HG02840 (cell line): ENCODE results near the gene MRPL51.
"Not testable (repeated sequence)": the region's sequence is repeated elsewhere in the genome, so short reads cannot be mapped to it uniquely, and the experiment has no call there.

ENCODE experiments used
- ATAC-seq: cut with Tn5 transposase; IDR thresholded peaks from one replicate; pipeline ENCODE4 v1.9.1; 2021; ENCODE audit warnings: mild to moderate bottlenecking, moderate library complexity, moderate number of reproducible peaks; ENCODE audit not compliant: unreplicated experiment, low FRiP score

The MRPL51 gene

DNA sequence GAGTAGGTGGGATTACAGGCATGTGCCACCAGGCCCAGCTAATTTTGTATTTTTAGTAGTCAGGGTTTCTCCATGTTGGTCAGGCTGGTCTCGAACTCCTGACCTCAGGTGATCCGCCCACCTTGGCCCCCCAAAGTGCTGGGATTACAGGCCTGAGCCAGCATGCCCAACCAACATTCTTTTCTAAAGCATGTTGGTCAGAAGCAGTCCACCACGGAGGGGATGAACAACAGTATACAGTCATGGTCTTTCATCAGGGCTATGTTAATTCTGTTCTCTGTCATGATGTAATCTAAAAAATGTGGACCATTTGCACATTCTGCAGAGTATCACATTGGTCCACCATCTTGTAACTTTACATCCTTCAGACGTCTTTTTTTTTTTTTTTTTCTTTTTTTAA is 3.6 kb downstream of the MRPL51 start:
- ATAC-seq, result no peak

DNA sequence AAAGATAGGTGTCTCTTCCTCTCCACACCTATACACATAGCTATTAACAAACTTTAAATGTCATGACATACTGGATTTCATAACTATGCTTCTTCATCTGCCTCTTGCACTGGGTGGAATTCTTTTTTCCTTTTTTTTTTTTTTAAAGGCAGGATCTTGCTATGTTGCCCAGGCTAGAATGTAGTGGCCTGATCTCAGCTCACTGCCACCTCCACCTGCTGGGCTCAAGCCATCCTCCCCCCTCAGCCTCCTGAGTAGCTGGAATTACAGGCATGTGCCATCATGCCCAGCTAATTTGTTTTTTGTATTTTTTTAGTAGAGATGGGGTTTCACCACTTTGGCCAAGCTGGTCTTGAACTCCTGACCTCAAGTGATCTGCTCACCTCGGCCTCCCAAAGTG is 4.8 kb downstream of the MRPL51 start:
- no peak for ATAC-seq

DNA sequence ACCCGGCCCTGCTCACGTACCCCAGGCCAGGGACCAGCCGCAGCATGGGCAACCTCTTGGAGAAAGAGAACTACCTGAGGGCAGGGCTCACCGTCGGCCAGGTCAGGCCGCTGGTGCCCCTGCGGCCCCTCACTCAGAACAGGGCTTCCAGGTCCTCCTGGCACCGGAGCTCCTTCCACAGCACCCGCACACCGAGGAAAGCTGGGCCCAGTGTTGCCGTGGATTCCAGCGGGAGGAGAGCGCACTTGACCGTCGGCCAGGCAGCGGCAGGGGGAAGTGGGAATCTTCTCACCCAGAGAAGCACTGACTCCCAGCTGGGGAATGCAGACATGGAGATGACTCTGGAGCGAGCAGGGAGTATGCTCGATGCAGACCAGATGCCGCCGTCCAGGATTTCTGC is 14.6 kb downstream of the MRPL51 start:
- ATAC-seq, result no peak

DNA sequence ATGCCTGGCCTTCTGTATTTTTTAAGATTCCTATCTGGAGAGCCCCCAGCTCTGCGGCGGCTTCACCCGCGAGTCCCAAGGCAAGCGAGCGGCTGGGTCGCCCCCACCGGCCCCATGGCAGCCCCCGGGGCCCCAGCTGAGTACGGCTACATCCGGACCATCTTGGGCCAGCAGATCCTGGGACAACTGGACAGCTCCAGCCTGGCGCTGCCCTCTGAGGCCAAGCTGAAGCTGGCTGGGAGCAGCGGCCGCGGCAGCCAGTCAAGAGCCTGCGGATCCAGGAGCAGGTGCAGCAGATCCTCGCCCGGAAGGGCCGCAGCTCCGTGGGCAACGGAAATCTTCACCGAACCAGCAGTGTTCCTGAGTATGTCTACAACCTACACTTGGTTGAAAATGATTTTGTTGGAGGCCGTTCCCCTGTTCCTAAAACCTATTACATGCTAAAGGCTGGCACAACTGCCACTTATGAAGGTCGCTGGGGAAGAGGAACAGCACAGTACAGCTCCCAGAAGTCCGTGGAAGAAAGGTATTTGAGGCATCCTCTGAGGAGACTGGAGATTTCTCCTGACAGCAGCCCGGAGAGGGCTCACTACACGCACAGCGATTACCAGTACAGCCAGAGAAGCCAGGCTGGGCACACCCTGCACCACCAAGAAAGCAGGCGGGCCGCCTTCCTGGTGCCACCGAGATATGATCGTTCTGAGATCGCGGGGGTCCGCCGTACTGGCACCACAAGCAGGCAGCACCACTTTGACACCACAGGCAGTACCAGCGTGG is 15.3 kb downstream of the MRPL51 start:
- ATAC-seq, result not testable (repeated sequence)

DNA sequence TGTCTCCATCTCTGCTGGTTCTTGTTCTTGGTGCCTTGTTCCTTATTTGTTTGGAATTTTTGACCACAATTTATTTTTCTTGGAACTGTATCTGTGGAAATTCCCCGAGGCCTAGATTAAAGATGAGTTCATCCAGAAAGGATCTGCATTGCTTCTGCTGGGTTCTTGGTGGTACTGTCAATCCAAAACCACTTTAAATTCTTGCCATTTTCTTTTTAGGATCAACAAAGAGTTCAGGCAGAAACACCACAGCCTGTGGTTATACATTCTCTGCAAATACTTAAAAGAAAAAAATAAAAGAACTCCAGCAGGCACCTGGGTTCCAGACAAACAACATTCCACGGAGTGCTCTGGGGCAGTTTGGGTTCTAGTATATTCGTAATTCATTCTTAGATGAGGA is 16.6 kb downstream of the MRPL51 start:
- no peak for ATAC-seq

DNA sequence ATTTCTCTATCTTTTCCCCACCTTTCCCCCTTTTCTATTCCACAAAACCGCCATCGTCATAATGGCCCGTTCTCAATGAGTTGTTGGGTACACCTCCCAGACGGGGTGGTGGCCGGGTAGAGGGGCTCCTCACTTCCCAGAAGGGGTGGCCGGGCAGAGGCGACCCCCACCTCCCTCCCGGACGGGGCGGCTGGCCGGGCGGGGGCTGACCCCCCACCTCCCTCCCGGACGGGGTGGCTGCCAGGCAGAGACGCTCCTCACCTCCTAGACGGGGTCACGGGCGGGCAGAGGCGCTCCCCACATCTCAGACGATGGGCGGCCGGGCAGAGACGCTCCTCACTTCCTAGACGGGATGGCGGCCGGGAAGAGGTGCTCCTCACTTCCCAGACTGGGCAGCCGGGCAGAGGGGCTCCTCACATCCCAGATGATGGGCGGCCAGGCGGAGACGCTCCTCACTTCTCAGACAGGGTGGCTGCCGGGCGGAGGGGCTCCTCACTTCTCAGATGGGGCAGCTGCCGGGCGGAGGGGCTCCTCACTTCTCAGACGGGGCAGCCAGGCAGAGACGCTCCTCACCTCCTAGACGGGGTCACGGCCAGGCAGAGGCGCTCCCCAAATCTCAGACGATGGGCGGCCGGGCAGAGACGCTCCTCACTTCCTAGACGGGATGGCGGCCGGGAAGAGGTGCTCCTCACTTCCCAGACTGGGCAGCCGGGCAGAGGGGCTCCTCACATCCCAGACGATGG is 17.7 kb downstream of the MRPL51 start:
- ATAC-seq, result not testable (repeated sequence)

DNA sequence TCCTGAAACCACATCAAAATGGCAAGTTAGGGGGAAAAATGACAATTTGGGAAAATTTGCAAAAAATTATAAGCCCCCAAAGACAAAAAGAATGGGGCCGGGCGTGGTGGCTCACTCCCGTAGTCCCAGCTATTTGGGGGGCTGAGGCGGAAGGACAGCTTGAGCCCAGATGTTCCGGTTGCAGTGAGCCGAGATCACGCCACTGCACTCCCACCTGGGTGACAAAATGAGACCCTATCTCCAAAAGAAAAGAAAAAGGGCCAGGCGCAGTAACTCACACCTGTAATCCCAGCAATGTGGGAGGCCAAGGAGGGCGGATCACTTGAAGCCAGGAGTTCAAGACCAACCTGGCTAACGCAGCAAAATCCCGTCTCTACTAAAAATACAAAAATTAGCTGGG is 20.6 kb downstream of the MRPL51 start:
- ATAC-seq, result no peak

DNA sequence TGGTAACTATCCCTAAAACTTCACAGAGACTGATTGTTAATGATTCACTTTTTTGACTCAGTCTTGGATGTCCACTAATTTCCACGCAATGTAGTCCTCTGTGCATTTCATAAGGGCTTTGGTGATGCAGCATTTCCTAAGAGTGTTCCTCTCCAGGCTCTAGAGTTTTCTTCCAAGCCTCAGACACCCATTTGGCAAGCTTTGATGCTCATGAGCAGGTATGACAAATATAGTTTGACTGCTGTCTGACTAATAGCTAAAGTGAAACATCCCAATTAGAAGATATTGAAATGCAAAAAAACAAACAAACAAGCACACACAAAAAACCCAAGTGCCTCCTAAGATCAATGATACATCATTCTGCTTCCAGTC is 21.1 kb downstream of the MRPL51 start:
- ATAC-seq, result no peak

DNA sequence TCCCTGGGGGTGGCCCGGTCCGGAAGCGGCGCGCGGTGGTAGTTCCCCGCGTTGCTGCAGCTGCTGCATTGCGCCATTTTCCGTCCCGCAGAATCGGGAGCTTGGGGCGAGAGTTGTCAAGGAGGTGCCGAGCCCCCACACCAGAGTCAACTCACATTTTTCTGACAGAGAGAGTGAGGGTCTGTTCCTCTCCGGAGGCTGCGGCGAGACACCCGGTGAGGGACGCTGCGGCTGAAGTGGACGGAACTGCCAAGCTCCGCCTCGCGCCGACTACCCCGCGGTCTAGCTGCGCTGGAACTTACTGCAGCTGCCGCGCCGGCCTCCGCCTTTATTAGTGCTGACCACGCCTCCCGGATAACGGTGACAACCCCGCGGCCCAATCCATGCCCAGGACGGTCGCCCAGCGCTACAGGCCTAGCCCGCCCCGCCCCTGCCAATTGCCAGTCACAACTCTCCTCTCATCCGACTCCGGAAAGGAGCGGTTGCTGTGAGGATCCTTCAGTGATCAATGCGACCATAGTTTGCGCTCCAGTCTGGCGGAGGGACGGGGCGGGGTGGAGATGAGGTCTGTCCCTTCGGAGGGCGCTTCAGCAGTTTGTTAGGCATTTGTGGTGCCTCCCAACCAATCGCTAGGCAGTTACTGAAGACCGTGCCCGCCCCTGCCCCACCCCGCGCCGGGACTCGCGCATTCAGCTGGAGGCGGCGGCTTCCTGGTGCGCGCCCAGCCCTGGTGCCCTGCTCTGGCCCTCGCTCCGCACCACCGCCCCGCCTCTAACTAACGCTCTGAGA is 22.5 kb downstream of the MRPL51 start, which contains the start of gene VAMP1:
TSS of gene VAMP1 (minus strand) at position 303 of the 789 bp plus-strand sequence. CDS start at position 157, 146 bp downstream.
- ATAC-seq, result peak; percentile 82

DNA sequence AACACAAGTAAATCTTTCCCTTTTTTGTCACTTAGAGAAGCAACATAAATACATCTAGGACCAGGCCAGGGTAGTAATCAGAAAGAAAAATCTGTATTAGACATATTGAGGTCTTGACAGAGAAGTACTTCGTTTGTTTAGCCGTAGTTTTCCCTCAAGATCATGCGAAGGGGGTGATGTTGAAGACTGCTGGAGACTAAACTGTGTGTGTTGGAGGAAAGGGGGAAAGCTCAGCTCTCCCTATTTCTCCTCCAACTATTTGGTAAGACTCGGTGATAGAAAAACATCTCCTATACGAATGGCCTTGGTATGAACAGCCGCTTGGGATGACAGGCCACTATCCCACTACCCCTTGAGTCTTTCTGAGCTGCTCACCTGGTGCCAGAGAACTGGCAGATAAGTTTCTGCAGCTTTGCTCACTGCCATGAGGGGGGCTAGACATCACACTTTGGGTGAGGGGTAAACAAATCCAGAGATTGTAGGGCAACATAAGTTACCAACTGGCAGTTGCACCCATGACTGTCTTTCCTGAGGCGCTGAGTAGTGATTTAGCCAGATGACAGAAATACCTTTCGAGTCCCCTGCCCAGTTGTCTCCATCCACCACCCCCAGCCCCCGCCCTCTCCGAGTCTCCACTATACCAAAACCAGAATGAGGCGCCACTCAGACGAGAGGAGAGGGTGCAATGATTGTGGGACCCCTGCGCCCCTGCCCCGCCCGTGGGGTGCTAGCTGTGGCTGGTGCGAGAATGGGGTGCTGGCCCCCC is 23.3 kb downstream of the MRPL51 start:
- ATAC-seq, result no peak

DNA sequence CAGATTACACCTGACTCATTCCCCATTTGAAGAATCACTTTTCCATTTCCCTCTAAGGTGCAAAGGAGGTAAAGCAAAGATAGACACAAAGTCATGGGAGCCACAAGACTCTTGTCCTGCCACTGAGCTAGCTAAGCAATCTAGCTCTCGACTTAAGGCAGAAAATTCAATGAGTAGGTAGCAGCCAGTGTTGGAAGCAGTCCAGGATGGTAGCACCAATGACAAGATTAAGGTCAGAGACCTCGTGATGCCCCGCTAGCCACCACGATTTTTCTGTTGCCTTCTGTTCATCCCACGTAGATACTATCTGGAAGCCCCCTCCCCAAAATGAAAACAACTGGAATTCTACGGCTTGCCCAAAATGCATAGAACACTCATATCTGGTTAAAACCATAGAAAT is 24.0 kb downstream of the MRPL51 start:
- ATAC-seq, result no peak

DNA sequence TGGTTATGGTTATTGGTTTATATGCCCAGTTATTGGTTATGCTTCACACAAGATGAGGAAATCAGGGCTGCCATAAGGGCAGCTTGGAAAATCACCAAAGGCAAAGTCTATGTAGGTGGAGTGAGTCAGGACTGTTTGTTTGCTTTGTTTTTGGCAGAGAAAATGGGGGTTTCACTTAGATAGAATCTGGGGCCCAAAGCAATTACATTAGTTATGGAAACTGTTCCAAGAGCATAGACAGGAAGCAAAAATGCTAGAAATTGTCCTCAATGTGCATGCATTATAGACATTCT is 24.8 kb downstream of the MRPL51 start:
- no peak for ATAC-seq

DNA sequence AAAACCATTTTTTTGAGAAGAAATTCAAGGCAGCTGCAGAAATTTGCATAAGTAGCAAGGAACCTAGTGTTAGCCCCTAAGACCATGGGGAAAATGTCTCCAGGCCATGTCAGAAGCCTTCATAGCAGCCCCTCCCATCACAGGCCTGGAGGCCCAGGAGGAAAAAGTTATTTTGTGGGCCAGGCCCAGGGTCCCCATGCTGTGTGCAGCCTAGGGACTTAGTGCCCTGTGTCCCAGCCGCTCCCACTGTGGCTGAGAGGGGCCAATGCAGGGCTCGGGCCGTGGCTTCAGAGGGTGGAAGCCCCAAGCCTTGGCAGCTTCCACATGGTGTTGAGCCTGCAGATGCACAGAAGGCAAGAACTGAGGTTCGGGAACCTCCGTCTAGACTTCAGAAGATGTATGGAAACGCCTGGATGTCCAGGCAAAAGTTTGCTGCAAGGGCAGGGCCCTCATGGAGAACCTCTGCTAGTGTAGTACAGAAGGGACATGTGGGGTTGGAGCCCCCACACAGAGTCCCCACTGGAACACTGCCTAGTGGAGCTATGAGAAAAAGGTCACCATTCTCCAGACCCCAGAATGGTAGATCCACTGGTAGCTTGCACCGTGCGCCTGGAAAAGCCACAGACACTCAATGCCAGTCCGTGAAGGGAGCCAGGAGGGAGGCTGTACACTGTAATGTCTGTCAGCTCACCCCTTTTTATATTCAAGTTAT is 25.3 kb downstream of the MRPL51 start:
- not testable (repeated sequence) for ATAC-seq

DNA sequence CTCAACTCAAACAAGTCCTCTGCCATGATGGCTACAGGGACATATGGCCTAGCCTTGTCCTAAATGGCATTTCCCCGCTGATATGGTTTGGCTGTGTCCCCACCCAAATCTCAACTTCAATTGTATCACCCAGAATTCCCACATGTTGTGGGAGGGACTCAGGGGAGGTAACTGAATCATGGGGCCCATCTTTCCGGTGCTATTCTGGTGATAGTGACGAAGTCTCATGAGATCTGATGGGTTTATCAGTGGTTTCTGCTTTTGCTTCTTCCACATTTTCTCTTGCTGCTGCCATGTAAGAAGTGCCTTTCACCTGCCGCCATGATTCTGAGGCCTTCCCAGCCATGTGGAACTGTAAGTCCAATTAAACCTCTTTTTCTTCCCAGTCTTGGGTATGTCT is 26.3 kb downstream of the MRPL51 start:
- not testable (repeated sequence) for ATAC-seq

DNA sequence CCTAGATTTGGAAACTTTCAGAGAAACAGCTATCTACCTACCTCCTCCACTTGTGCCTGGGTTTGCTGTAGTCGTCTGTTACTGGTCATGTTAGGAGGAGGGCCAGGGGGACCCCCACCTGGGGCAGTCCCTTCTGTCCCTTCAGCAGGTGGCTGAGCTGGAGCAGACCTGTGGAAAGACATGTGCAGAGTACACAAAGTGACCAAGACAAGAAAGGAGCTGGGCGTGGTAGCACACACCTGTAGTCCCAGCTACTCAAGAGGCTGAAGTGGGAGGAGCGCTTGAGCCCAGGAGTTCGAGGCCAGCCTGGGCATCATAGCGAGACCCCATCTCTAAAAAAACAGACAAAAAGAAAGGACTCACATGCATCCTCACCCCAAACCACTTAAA is 26.9 kb downstream of the MRPL51 start:
- no peak for ATAC-seq

DNA sequence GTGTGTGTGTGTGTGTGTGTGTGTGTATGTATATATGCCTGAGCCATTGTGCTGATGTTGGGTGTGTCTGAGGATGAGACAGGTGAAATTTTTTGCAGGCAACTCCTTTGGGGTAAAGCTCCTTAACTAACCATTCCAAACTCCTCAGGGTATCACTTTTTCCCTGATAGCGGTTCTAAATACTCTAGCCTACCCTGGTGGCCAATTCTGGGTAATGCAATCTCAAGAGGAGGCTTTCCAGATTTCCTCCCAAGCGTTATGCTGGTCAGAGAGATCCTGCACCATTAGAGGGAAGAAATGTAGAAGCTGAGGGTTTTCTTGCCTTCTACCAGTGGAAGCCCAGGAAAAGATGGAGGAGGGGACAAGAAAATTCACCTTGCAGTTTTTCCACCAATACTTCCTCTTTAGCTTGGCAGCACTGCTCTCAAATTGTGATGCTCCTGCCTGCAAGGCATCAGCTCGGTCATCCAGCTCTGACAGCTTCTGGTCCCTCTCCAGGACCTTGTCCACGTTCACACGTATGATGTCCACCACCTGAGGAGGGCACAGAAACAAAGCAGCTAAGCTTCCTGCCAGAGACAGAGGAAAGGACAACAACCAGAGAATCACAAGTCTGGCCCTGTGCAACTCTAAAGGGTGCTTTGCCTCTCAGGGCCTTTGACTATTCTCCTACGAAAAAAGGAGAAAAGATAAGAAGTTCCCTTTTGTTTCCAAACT is 27.4 kb downstream of the MRPL51 start:
- ATAC-seq, result no peak

DNA sequence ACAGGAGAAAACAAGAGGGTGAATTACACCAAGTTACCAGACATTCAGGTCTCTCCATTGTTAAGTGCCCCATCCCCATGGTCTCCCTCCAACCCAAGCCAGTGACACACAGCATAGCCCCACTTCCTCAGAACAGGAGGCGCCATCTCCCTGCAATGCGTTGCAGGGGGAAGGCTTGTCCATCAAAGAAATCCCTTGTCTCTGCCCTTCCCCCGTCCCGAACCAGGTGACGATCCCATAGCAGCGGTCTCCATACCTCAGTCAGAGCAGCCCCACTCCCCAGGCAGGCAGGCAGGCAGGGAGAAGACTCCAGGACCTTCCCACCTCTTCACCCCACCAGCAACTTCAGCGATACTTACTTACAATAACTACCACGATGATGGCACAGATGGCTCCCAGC is 28.5 kb downstream of the MRPL51 start:
- ATAC-seq, result no peak

DNA sequence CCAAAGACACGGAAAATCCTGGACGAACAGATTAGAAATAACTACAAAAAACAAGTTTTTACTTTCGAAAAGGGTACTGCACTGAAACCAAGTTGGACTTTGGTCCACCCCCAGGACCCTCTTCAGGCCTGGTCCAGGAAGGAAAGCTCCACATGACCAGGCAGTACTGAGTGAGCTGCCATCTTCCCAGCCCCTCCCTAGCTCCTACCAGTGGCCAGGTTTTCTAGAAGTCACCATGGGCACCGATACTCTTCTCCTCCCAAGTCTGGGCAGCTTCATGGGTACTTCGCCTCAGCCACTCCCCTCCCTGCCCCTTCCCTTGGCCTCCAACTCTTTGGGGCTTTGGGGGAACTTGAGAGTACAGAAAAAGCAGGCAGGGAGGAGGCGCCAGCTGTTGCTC is 29.2 kb downstream of the MRPL51 start:
- no peak for ATAC-seq

DNA sequence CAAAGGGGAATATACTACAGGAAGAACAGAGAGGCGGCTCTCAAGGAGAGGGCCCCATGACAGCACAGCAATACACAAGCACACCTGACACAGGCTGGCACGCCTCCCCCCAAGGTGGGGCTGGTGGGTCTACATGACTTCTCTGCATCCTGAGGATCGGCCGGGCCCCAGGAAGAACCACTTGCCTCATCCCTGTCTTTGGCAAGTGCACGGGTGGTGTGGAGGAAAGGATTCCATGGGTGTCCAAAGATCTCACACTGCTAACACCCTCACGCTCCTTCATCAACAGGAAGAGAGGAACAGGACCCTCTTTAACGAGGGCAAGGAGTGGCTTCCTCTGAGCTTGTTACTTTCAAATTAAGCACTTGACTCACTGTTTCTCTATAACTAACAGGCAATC is 29.8 kb downstream of the MRPL51 start:
- ATAC-seq, result no peak
